AG04450 (cell line): ENCODE measurements around the gene APH1B. TPM values are rescaled to one million over a fixed set of nuclear protein-coding genes. Genes with fewer than 3 reads are reported as not detected.
A peak's percentile ranks its signal among the peaks of the same experiment; 100 is the strongest.

Experiments used
- CTCF ChIA-PET: fragments of 300-600, 350-600 bp; formaldehyde crosslinking; extraction: SDS; loops from one replicate; lab custom pipeline; 2022; ENCODE audit warnings: antibody characterized with exemption, inconsistent platforms; lab: Charles Lee
- POLR2A ChIA-PET: fragments of 350-600 bp; formaldehyde crosslinking; extraction: SDS; loops from one replicate; lab custom pipeline; 2021; ENCODE audit warnings: antibody characterized with exemption, inconsistent platforms; lab: Yijun Ruan, JAX
- DNase-seq: peaks from one replicate; pipeline ENCODE4 v3.0.0-alpha.2; 2011; ENCODE audit warnings: low read depth, low spot score
- H3K27ac ChIP-seq: one replicate; pipeline ENCODE4 v1.5.1; 2012; ENCODE audit warnings: low read depth, low read length, control low read depth
- H3K27me3 ChIP-seq: one replicate; pipeline ENCODE4 v1.6.0; 2012; ENCODE audit warnings: low read length; ENCODE audit not compliant: control insufficient read depth, insufficient read depth
- H3K4me3 ChIP-seq: 2 replicates; pipeline ENCODE4 v1.5.1; 2011; ENCODE audit warnings: mild to moderate bottlenecking, low read depth, low read length, control low read depth
- H3K9me3 ChIP-seq: 2 replicates; pipeline ENCODE4 v1.5.1; 2012; ENCODE audit warnings: low read length; ENCODE audit not compliant: control insufficient read depth, insufficient read depth
- CTCF ChIP-seq: IDR thresholded peaks from 2 replicates; pipeline ENCODE4 v1.5.1; 2011; ENCODE audit warnings: low read depth, low read length, control low read depth, inconsistent platforms
- polyA plus RNA-seq: library from polyadenylated mRNA; depleted of rRNA; stranded (reverse); fragments of >200 nt; gene quantifications from 2 replicates; pipeline ENCODE4 v1.2.3, GENCODE V29; 2011

Gene APH1B
- polyA plus RNA-seq, 1 experiment = 17.9 TPM

DNA sequence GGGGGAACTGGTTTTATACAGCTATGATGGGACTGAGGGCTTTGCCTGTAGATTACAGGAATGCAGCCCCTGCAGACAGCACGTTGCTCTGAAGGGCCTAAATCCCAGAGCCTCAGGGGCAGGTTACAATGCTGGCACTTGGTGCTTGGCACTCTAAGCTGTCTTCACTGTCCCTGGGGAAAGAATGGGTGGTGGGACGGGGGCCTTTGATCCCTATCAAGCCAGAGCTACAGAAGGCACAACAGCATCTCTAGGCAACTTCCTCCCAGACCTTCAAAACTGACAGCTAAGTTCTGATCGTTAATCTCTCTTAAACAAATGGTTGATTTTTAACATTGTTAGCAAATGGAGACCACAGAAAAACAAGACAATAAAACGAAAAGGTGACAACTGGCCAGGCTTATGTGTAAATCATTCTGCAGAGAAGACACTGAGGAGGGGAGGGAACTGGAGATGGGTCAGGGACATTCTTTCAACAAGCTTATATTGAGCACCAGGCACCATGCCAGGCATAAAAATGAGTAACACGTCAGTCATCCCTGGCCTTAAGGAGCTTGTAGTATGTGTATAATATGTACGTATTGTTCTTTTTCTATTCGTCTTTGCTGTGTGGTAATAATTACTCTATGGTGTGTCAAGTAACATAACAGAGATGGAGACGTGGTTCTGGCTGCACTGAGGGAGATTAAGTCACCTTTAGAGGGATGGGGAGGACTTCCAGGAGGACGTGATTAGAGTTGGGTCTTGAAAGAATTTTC is 55.1 kb downstream of the APH1B start:
- no peaks in the 10 kb centered on the region for H3K27me3 ChIP-seq
- H3K27ac ChIP-seq = peak overlapping the region; percentile 48
- POLR2A ChIA-PET = interaction anchor here (0.6 to 1.0 kb wide), 2 partner anchors 8 to 76 kb away, joined by 3 to 5 read pairs; no protein-coding TSS in a partner anchor
- H3K4me3 ChIP-seq = no peak overlapping the region
- TF ChIP-seq CTCF = no peak
- CTCF ChIA-PET = no interaction called here
- peak; percentile 78 for DNase-seq
- no peaks in the 10 kb centered on the region; the same call in 1 of the 2 replicates for H3K9me3 ChIP-seq

DNA sequence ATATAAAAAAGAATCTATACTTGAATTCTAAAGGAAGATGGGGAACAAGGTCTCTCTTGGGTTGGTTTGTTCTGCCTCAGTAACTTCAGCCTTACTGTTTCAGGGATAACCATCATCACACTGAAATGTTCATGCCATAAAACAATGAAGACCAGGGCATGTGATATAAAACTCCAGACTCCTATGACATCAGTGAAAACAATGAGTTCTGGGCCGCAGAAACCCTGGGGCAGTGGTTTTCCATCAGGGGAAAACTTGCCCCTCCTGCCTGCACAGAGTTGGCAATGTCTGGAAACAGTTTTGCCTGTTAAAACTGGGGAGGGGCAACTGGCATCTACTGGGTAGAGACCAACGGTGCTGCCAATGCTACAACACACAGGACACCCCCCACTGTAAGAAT is 57.4 kb downstream of the APH1B start:
- Histone ChIP-seq H3K9me3 (no peaks in the 10 kb centered on the region; the same call in 1 of the 2 replicates), H3K27ac (no peak overlapping the region), H3K27me3 (no peaks in the 10 kb centered on the region), H3K4me3 (no peak overlapping the region)
- DNase-seq = no peak
- no peak for TF ChIP-seq CTCF
- POLR2A ChIA-PET = no interaction called here
- CTCF ChIA-PET = no interaction called here

- Histone ChIP-seq H3K27me3 (no peaks in the 10 kb centered on the region), H3K27ac (no peak overlapping the region), H3K9me3 (no peaks in the 10 kb centered on the region), H3K4me3 (no peak overlapping the region)
- CTCF ChIA-PET = interaction anchor here (0.7 kb wide), 1 partner anchor 268 kb away, joined by 5 read pairs; no protein-coding TSS in a partner anchor
- DNase-seq = no peak
- POLR2A ChIA-PET = no interaction called here
- no peak for TF ChIP-seq CTCF
Observed at GRCh38 chr15:63335543-63336240, 58.3 kb downstream of the APH1B start.

DNA sequence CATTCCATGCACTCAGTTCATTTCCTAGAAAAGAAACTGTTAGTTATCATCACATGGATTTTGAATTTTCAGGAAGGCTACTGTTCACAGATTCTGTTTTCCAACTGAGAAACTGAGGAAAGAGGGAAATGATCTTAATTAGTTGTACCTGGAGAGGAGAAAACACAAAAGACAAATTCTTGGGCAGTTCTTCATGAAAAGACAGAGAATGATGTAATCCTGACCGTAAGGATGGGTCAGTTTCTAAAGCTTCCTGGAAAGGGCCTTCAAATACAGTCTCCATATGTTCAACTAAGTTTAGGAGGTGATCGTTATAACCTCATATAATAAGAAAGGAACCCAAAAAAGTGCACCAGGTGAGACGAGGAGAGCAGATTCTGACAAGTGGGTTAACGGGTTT is 59.6 kb downstream of the APH1B start:
- no peak for DNase-seq
- ChIA-PET POLR2A (no interaction called here), CTCF (no interaction called here)
- Histone ChIP-seq H3K27ac (no peak overlapping the region), H3K9me3 (no peaks in the 10 kb centered on the region), H3K27me3 (no peaks in the 10 kb centered on the region), H3K4me3 (no peak overlapping the region)
- TF ChIP-seq CTCF = no peak

- Histone ChIP-seq H3K27me3 (no peaks in the 10 kb centered on the region), H3K27ac (no peak overlapping the region), H3K4me3 (no peak overlapping the region), H3K9me3 (no peaks in the 10 kb centered on the region)
- TF ChIP-seq CTCF = no peak
- no peak for DNase-seq
- POLR2A ChIA-PET = no interaction called here
- CTCF ChIA-PET = interaction anchor here (0.6 kb wide), 1 partner anchor 57 kb away, joined by 8 read pairs; no protein-coding TSS in a partner anchor
Observed at GRCh38 chr15:63338170-63338569, 60.8 kb downstream of the APH1B start.
